PC-9 (cell line): ENCODE results near the gene ATRNL1.

Source experiments
- EZH2 ChIP-seq: fragments of 200-600 bp; sonication (generic); IDR thresholded peaks from 2 replicates; pipeline ENCODE4 v1.8.0; 2017; ENCODE audit warnings: antibody characterized with exemption, low read depth
- TF ChIP-seq, protein P1 (sequence below): fragments of 200-600 bp; sonication (generic); conservative IDR thresholded peaks from 2 replicates; pipeline ENCODE4 v1.6.1; 2017; ENCODE audit warnings: mixed run types, antibody characterized with exemption, mild to moderate bottlenecking, moderate library complexity

- TF ChIP-seq, protein P1, sequence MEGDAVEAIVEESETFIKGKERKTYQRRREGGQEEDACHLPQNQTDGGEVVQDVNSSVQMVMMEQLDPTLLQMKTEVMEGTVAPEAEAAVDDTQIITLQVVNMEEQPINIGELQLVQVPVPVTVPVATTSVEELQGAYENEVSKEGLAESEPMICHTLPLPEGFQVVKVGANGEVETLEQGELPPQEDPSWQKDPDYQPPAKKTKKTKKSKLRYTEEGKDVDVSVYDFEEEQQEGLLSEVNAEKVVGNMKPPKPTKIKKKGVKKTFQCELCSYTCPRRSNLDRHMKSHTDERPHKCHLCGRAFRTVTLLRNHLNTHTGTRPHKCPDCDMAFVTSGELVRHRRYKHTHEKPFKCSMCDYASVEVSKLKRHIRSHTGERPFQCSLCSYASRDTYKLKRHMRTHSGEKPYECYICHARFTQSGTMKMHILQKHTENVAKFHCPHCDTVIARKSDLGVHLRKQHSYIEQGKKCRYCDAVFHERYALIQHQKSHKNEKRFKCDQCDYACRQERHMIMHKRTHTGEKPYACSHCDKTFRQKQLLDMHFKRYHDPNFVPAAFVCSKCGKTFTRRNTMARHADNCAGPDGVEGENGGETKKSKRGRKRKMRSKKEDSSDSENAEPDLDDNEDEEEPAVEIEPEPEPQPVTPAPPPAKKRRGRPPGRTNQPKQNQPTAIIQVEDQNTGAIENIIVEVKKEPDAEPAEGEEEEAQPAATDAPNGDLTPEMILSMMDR = no peak
- TF ChIP-seq EZH2 = no peak
These were observed 581.3 kb downstream of the ATRNL1 start for GRCh38 chr10:115674496-115674895.
